Transverse colon (tissue), 3 donors: Measurements from ENCODE around the gene DNAJC24.

Experiments used
- CTCF ChIP-seq, 5 experiments: fragments of 200-600 bp in 3 of 5; fragments of 450-650 bp in 2 of 5; sonication (generic) in 3 of 5; IDR thresholded peaks; 1 replicate in 2 of 5; 2 replicates in 3 of 5; pipeline ENCODE4 v1.5.1; 2016 to 2017; ENCODE audit warnings: antibody characterized with exemption in 5 of 5, inconsistent platforms in 3 of 5, mild to moderate bottlenecking in 2 of 5, moderate library complexity in 1 of 5
- EP300 ChIP-seq: sonication (generic); formaldehyde crosslinking; IDR thresholded peaks from one replicate; pipeline ENCODE4 v1.6.1; 2017; ENCODE audit warnings: antibody characterized with exemption, low read depth

GRCh38 chr11:31449040-31449439 is 79.4 kb downstream of the DNAJC24 start:
- TF ChIP-seq EP300 (no peak), CTCF (IDR thresholded peaks at IDR 0.05) (no peak)
